ENCODE results near the gene PRR14. TPM values are rescaled to one million over a fixed set of nuclear protein-coding genes. Genes with fewer than 3 reads are reported as not detected.

Gene PRR14
- total RNA-seq, 1 donor from 2014 or later: 43.7 TPM

DNA sequence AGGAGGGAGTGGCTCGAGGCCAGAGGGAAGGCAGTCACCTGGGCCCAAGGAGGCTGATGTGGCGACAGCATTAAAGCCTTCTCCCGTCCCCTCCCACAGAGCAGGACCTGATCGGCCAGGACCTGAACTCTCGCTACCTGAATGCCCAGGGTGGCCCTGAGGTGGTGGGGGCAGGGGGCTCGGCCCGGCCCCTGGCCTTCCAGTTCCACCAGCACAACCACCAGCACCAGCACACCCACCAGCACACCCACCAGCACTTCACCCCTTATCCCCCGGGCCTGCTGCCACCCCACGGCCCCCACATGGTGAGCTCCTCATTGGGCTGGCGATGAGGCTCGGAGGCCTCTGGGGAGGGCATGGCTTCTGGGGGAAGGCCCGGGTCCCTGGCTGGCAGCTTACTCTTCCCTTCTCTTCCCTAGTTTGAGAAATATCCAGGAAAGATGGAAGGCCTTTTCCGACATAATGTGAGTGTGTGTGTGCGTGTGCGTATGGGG is 13.9 kb downstream of the PRR14 start:
- no peak for DNase-seq (ENCODE audit: low spot score in 2 of 2, unreplicated experiment in 2 of 2)
- H3K4me3 Mint-ChIP-seq: no peak overlapping the region
- H3K9me3 Mint-ChIP-seq: no peaks in the 10 kb centered on the region
- TF ChIP-seq, protein P1, sequence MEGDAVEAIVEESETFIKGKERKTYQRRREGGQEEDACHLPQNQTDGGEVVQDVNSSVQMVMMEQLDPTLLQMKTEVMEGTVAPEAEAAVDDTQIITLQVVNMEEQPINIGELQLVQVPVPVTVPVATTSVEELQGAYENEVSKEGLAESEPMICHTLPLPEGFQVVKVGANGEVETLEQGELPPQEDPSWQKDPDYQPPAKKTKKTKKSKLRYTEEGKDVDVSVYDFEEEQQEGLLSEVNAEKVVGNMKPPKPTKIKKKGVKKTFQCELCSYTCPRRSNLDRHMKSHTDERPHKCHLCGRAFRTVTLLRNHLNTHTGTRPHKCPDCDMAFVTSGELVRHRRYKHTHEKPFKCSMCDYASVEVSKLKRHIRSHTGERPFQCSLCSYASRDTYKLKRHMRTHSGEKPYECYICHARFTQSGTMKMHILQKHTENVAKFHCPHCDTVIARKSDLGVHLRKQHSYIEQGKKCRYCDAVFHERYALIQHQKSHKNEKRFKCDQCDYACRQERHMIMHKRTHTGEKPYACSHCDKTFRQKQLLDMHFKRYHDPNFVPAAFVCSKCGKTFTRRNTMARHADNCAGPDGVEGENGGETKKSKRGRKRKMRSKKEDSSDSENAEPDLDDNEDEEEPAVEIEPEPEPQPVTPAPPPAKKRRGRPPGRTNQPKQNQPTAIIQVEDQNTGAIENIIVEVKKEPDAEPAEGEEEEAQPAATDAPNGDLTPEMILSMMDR (IDR thresholded peaks at IDR 0.05; ENCODE audit: unreplicated experiment): no peak
- no peaks in the 10 kb centered on the region for H3K27me3 Mint-ChIP-seq (ENCODE audit: low read depth)
- no peak overlapping the region for H3K27ac Mint-ChIP-seq
- H3K36me3 Mint-ChIP-seq: peaks cover 38% of the 10 kb centered on the region
- peaks cover 28% of the 10 kb centered on the region for H3K4me1 Mint-ChIP-seq

DNA sequence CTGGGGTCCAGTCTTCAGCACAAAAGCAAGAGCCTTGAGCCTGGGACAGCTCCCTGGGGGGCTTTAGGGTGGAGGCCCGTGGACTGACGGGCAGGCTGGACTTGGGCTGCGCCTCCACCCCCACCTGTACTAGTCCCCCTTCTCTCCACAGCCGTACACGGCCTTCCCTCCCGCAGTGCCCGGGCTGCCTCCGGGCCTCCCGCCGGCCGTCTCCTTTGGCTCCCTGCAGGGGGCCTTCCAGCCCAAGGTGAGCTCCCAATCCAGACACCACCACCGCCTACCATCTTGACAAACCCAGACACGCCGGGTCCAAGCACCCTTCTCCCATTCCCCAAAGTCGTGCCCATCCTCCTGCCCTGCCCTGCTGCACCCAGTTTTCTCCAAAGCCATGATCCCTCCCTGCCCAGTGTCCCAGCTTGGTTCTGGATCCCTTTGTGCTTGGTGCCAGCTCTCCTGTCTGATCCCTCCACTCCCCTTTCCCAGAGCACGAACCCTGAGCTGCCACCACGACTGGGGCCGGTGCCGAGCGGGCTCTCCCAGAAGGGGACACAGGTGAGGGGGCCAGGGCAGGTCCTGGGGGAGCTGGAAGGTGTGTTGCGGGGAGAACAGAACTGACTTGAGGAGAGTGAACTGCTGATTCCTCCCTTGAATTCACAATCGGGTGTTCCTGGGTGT is 14.5 kb downstream of the PRR14 start:
- no peaks in the 10 kb centered on the region for H3K27me3 Mint-ChIP-seq (ENCODE audit: low read depth)
- H3K9me3 Mint-ChIP-seq: no peaks in the 10 kb centered on the region
- TF ChIP-seq, protein P1 (IDR thresholded peaks at IDR 0.05; ENCODE audit: unreplicated experiment): no peak
- H3K36me3 Mint-ChIP-seq: peaks cover 38% of the 10 kb centered on the region
- no peak overlapping the region for H3K4me3 Mint-ChIP-seq
- no peak overlapping the region for H3K27ac Mint-ChIP-seq
- DNase-seq (ENCODE audit: low spot score in 2 of 2, unreplicated experiment in 2 of 2): no peak
- peaks cover 26% of the 10 kb centered on the region for H3K4me1 Mint-ChIP-seq

DNA sequence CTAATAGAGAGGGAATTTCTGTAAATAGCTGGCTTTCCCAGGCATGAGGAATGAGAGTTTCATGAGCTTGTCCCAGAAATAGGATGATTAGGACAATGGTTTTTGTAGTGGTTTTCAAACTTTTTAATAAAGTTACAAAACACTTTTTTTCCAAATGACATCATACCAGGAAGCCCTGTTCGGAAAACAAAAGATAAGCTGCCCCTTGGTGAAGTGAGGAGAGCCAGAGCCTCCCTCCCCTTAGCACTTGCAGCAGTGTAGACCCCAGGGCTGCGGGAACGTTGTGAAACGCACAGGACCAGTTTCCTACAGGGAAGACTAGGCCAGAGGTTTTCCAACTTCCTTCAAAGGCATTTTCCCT is 15.1 kb downstream of the PRR14 start:
- Mint-ChIP-seq H3K4me3 (no peak overlapping the region), H3K4me1 (peaks cover 21% of the 10 kb centered on the region), H3K36me3 (peaks cover 37% of the 10 kb centered on the region), H3K9me3 (no peaks in the 10 kb centered on the region), H3K27ac (no peak overlapping the region), H3K27me3 (ENCODE audit: low read depth) (no peaks in the 10 kb centered on the region)
- DNase-seq (ENCODE audit: low spot score in 2 of 2, unreplicated experiment in 2 of 2): no peak
- TF ChIP-seq, protein P1 (IDR thresholded peaks at IDR 0.05; ENCODE audit: unreplicated experiment): no peak

DNA sequence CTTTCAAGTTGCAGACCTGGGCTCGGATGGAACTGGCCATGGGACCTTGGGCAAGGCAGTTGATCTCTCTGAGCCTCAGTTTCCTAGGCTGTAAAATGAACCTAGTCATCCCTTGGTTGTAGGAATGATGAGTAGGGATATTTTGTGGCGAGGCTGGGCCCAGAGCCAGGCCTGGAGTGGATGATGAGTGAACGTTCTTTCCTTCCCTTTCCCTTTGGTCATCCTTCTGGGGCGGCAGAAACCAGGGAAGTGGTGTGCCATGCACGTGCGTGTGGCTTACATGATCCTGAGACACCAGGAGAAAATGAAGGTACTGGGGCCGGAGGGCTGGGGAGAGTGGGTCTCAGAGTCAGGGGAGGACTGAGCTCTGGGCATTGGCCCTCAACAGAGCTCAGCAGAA is 15.9 kb downstream of the PRR14 start:
- Mint-ChIP-seq H3K9me3 (no peaks in the 10 kb centered on the region), H3K4me1 (peaks cover 12% of the 10 kb centered on the region), H3K27me3 (ENCODE audit: low read depth) (no peaks in the 10 kb centered on the region), H3K36me3 (peaks cover 39% of the 10 kb centered on the region), H3K27ac (no peak overlapping the region), H3K4me3 (no peak overlapping the region)
- TF ChIP-seq, protein P1 (IDR thresholded peaks at IDR 0.05; ENCODE audit: unreplicated experiment): no peak
- no peak for DNase-seq (ENCODE audit: low spot score in 2 of 2, unreplicated experiment in 2 of 2)

DNA sequence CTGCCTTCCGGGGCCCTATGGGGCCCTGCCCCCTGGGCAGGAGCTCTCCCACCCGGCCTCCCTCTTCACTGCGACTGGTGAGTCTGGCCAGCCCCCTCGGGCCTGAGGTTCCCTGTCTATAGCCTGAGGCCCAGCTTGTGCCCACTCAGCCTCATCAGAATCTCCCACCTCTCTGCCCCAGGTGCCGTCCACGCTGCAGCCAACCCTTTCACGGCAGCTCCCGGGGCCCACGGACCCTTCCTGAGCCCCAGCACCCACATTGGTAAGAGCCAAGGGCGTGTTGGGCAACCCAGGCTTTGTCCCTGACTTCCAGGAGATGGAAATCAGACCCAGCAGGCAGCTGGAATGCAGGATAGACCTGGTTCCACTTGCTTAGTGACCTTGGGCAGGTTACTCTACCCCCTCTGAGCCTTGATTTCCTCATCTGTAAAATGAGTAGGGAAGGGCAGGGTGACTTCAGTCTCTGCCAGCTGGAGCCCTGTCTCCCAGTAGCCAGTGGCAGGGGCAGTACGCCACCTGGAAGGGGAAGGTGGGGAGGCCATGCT is 16.7 kb downstream of the PRR14 start:
- H3K4me3 Mint-ChIP-seq: no peak overlapping the region
- peaks cover 42% of the 10 kb centered on the region for H3K36me3 Mint-ChIP-seq
- H3K27me3 Mint-ChIP-seq (ENCODE audit: low read depth): no peaks in the 10 kb centered on the region
- H3K9me3 Mint-ChIP-seq: no peaks in the 10 kb centered on the region
- TF ChIP-seq, protein P1 (IDR thresholded peaks at IDR 0.05; ENCODE audit: unreplicated experiment): no peak
- no peak for DNase-seq (ENCODE audit: low spot score in 2 of 2, unreplicated experiment in 2 of 2)
- H3K27ac Mint-ChIP-seq: no peak overlapping the region
- H3K4me1 Mint-ChIP-seq: peaks cover 8% of the 10 kb centered on the region

Data from mesothelial cell of epicardium (in vitro differentiated cells).